Kidney (tissue), 14 donors: ENCODE results near the gene DPAGT1. TPM values are rescaled to one million over a fixed set of nuclear protein-coding genes. Genes with fewer than 3 reads are reported as not detected.
A peak's percentile ranks its signal among the peaks of the same experiment; 100 is the strongest.

Source experiments
- DNase-seq, 5 donors: peaks; one replicate each; pipeline ENCODE4 v3.0.0-alpha.2; 2013 to 2020
- FAIRE-seq: peaks from 2 replicates; lab custom pipeline; 2012; peaks lifted over from hg19 to GRCh38; lab: Jason Lieb, UNC
- H3K27ac ChIP-seq, 2 donors: one replicate each; pipeline ENCODE4 v1.7.0; 2013; ENCODE audit warnings: low read depth in 2 of 2, low read length in 2 of 2, inconsistent platforms in 1 of 2
- H3K27me3 ChIP-seq: one replicate; pipeline ENCODE4 v1.7.1; 2013; ENCODE audit warnings: low read length, inconsistent platforms; ENCODE audit not compliant: control insufficient read depth, insufficient read depth
- H3K36me3 ChIP-seq, 3 donors: one replicate each; pipeline versions ENCODE4 v1.7.0 to v1.7.1; 2013; ENCODE audit warnings: low read length in 3 of 3, control low read depth in 1 of 3, inconsistent platforms in 1 of 3; ENCODE audit not compliant: insufficient read depth in 3 of 3, control insufficient read depth in 2 of 3
- H3K4me1 ChIP-seq, 3 donors: one replicate each; pipeline versions ENCODE4 v1.7.0 to v1.7.1; 2013; ENCODE audit warnings: low read length in 3 of 3, inconsistent platforms in 1 of 3, low read depth in 1 of 3; ENCODE audit not compliant: control insufficient read depth in 2 of 3, insufficient read depth in 2 of 3
- H3K4me3 ChIP-seq, 3 donors: one replicate each; pipeline versions ENCODE4 v1.7.0 to v1.8.1; 2013; ENCODE audit warnings: low read length in 3 of 3, control low read depth in 1 of 3, inconsistent platforms in 1 of 3
- H3K9ac ChIP-seq, 3 donors: one replicate each; pipeline versions ENCODE4 v1.7.0 to v1.7.1; 2013; ENCODE audit warnings: low read length in 3 of 3, control low read depth in 1 of 3, inconsistent platforms in 1 of 3
- H3K9me3 ChIP-seq, 3 donors: one replicate each; pipeline versions ENCODE4 v1.7.0 to v1.7.1; 2013; ENCODE audit warnings: low read length in 3 of 3, control low read depth in 1 of 3, inconsistent platforms in 1 of 3; ENCODE audit not compliant: control insufficient read depth in 2 of 3, insufficient read depth in 1 of 3
- CTCF ChIP-seq: IDR thresholded peaks from 3 replicates; pipeline ENCODE4 v1.5.1; 2012; ENCODE audit warnings: mild to moderate bottlenecking, moderate library complexity, borderline replicate concordance; ENCODE audit not compliant: insufficient read depth; ENCODE audit errors: extremely low read depth
- intact Hi-C: fragments of 100-400 bp; cut with DNase I; formaldehyde crosslinking; loops from one replicate; pipeline ENCODE4 v1.11.1; 2022
- polyA plus RNA-seq: library from polyadenylated mRNA; stranded (reverse); fragments of 350-450 nt; fragmentation: Illumina TruSeq; extraction: RNeasy Lipid Tissue Mini Kit (QIAGEN cat#74804); gene quantifications from one replicate; pipeline ENCODE4 v1.2.3, GENCODE V29; 2014; ENCODE audit warnings: low read depth, low replicate concordance; ENCODE audit not compliant: insufficient read depth
- total RNA-seq: library from RNA; stranded (reverse); fragmentation: NEBNext Ultra II Directional; extraction: Animal tissue kit (Norgen Biotek cat#: 25700); gene quantifications from one replicate; pipeline ENCODE4 v1.2.1, GENCODE V29; 2021
- donor health status: control.
- donor health status: control.
- donor health status: control.
- donor health status: control.
- donor health status: control.
- donor health status: DM: yes; HTN: yes; CAD: no.
- donor health status: Normal renal cell carcinoma (clear cell type).

DPAGT1 gene
- total and polyA plus RNA-seq, 2 donors from 2014 or later: 34.8 to 41.0 TPM

DNA sequence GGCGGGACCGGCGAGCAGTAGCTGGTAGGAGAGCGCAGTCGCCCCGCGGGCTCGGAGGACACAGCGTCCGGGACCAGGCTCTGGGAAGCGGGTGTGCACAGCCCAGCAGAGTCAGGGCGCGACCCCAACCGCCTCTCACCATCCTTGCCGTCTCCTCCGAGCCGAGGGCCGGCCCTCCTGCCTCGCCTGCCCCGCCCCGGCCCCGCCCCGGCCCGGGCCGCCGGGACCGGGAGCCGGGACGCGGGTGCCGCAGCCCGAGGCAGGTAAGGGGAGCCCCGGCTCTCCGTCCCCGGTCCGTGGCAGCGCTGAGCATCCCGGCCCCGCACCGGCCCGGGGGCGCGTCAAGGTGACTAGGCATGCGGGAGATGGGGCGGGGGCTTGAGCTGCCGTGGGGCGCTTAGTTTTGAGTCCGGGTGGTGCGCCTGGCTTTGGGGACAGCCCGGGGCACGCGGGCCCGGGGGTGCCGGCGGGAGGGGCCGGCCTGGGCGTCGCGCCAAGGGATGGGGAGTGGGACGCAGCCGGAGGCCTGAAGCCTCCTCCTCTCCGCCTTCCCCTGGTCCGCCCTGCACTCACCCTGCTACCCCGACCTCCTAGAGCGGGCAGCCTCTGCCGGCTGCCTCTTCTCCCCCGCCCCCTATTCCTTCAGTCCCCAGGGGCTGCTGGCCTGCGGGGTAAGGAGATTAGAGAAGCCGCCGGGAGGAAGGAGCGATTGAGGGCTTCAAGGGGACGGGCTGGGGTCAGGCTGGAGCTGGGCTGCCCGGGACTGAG lies 47.5 kb upstream of the DPAGT1 start, which contains the start of gene ABCG4:
Gene ABCG4, plus strand, starts transcription at position 35 of the 768 bp plus-strand sequence. CDS start 914 bp downstream, outside the sequence.
- no peaks in the 10 kb centered on the region for H3K9me3 ChIP-seq
- H3K4me3 ChIP-seq: peak within 1 kb of the TSS in 2 of 3 donors; percentile 52
- H3K27me3 ChIP-seq: peaks cover 2% of the 10 kb centered on the region
- intact Hi-C loops: no loop called here
- peak within 1 kb of the TSS in 1 of 3 donors; percentile 23 for H3K9ac ChIP-seq
- no peak for FAIRE-seq
- H3K36me3 ChIP-seq: no peaks in the 10 kb centered on the region
- no peak within 1 kb of the TSS for H3K27ac ChIP-seq
- peak in 4 of 5 donors; percentile 42 to 76 (median 62) for DNase-seq
- H3K4me1 ChIP-seq: peaks cover 0 to 3% (median 0%) of the 10 kb centered on the region in 3 donors
- TF ChIP-seq CTCF: no peak

- Histone ChIP-seq H3K9ac (peak overlapping the region in 1 of 3 donors; percentile 23), H3K36me3 (no peaks in the 10 kb centered on the region)
Measured at GRCh38 chr11:119148720-119149017, 47.0 kb upstream of the DPAGT1 start.

GRCh38 chr11:119147604-119148333 lies 46.1 kb upstream of the DPAGT1 start:
- no peak for FAIRE-seq

More at GRCh38 chr11:119148720-119149017, 47.0 kb upstream of the DPAGT1 start:
- FAIRE-seq (no peak), DNase-seq (peak in 1 of 5 donors; percentile 51)
- peaks cover 0 to 3% (median 0%) of the 10 kb centered on the region in 3 donors for H3K4me1 ChIP-seq
- no peak for TF ChIP-seq CTCF
- H3K9me3 ChIP-seq: no peaks in the 10 kb centered on the region
- H3K27ac ChIP-seq: no peak overlapping the region
- peak overlapping the region in 2 of 3 donors; percentile 52 for H3K4me3 ChIP-seq
- intact Hi-C loops: no loop called here
- peaks cover 2% of the 10 kb centered on the region for H3K27me3 ChIP-seq

More at GRCh38 chr11:119147604-119148333, 46.1 kb upstream of the DPAGT1 start:
- no peak for DNase-seq
- no peak for TF ChIP-seq CTCF
- intact Hi-C loops: no loop called here
- Histone ChIP-seq H3K36me3 (no peaks in the 10 kb centered on the region), H3K27ac (no peak overlapping the region), H3K9me3 (no peaks in the 10 kb centered on the region), H3K9ac (no peak overlapping the region), H3K27me3 (peaks cover 2% of the 10 kb centered on the region), H3K4me1 (peaks cover 0 to 3% (median 0%) of the 10 kb centered on the region in 3 donors), H3K4me3 (no peak overlapping the region)
